Psoas muscle (tissue), 8 donors: ENCODE results near the gene TJP2. TPM values are rescaled to one million over a fixed set of nuclear protein-coding genes. Genes with fewer than 3 reads are reported as not detected.

Source experiments
- ATAC-seq, 4 donors: fragments of 200-7000 bp; cut with Tn5 transposase; one replicate each; pipeline ENCODE4 v1.9.1; 2020; ENCODE audit warnings: moderate library complexity in 3 of 4, mild to moderate bottlenecking in 2 of 4
- DNase-seq, 2 donors: peaks; one replicate each; pipeline ENCODE4 v3.0.0-alpha.2; 2020
- H3K27ac ChIP-seq: fragments of 200-600 bp; one replicate; pipeline ENCODE4 v1.8.0; 2022
- H3K27me3 ChIP-seq, 3 donors: fragments of 200-600 bp in 1 of 3; one replicate each; pipeline versions ENCODE4 v1.6.1 to v1.8.0; 2013 to 2022; ENCODE audit warnings: low read length in 2 of 3, mild to moderate bottlenecking in 2 of 3, moderate library complexity in 1 of 3; ENCODE audit not compliant: insufficient read depth in 3 of 3
- H3K36me3 ChIP-seq, 2 donors: fragments of 200-600 bp in 1 of 2; one replicate each; pipeline versions ENCODE4 v1.6.1 to v1.8.0; 2013 to 2022; ENCODE audit warnings: low read depth in 1 of 2, mild to moderate bottlenecking in 1 of 2, moderate library complexity in 1 of 2; ENCODE audit not compliant: insufficient read depth in 1 of 2
- H3K4me1 ChIP-seq: fragments of 200-600 bp; one replicate; pipeline ENCODE4 v1.8.0; 2022
- H3K4me3 ChIP-seq: fragments of 200-600 bp; one replicate; pipeline ENCODE4 v1.8.0; 2022; ENCODE audit warnings: mild to moderate bottlenecking
- H3K9me3 ChIP-seq: fragments of 200-600 bp; one replicate; pipeline ENCODE4 v1.8.0; 2022
- CTCF ChIP-seq: fragments of 200-600 bp; IDR thresholded peaks from one replicate; pipeline ENCODE4 v1.8.0; 2022; ENCODE audit warnings: antibody characterized with exemption
- WGBS, 3 donors: extraction: QIAGEN DNeasy Blood & Tissue Kit; methylation state at CpG; one replicate each; pipeline versions ENCODE4 v1.1.6 to v1.1.7; 2013; 5-methylcytosine and 5-hydroxymethylcytosine counted together
- intact Hi-C, 2 donors: fragments of 100-400 bp; cut with DNase I; formaldehyde crosslinking; loops; one replicate each; pipeline versions ENCODE4 v1.11.0 to v1.14.2; 2022
- polyA plus RNA-seq, 3 donors: library from polyadenylated mRNA; stranded (reverse); fragments of 200-250 nt; gene quantifications; one replicate each; pipeline ENCODE4 v1.2.3, GENCODE V29; 2013
- total RNA-seq, 4 donors: library from RNA; stranded (reverse); fragmentation: NEBNext Ultra II Directional in 2 of 4; extraction: Animal tissue kit (Norgen Biotek cat#: 25700) in 2 of 4; gene quantifications; one replicate each; pipeline versions ENCODE4 v1.2.1 to v1.2.4, GENCODE V29; 2021 to 2023
- donor health status: healthy with polysubstance abuse.
- donor health status: DM: no; HTN: no; CAD: no; lungs with moderate emphysema.
- donor health status: Bipolar disorder and iron deficiency.
- donor health status: healthy.
- donor health status: DM: yes; HTN: yes; CAD: no.
- donor health status: DM: no; HTN: no; CAD: no.
- donor health status: DM: no; HTN: no; CAD: no.
- donor health status: DM: yes; HTN: yes; CAD: no.

TJP2 gene
- total and polyA plus RNA-seq, 7 donors: 6.6 to 25.1 (median 14.8) TPM

GRCh38 chr9:69178583-69179011 is 4.5 kb downstream of the TJP2 start:
- no peak overlapping the region for H3K4me3 ChIP-seq
- H3K27ac ChIP-seq: no peak overlapping the region
- no peak for TF ChIP-seq CTCF
- intact Hi-C loops: loop anchor here in 1 of 2 donors (5.0 kb wide), 1 partner anchor 41 kb away; no protein-coding TSS in a partner anchor
- DNase-seq (no peak), ATAC-seq (no peak)
- no peaks in the 10 kb centered on the region for H3K27me3 ChIP-seq
- 46 to 64% (median 62%) methylated on average over 3 of the region's 3 CpGs for WGBS, 3 donors
- no peaks in the 10 kb centered on the region for H3K9me3 ChIP-seq
- H3K4me1 ChIP-seq: peaks cover 23% of the 10 kb centered on the region
- H3K36me3 ChIP-seq: no peaks in the 10 kb centered on the region

- no peak for ATAC-seq
- Histone ChIP-seq H3K4me1 (peaks cover 23% of the 10 kb centered on the region), H3K9me3 (no peaks in the 10 kb centered on the region), H3K27ac (no peak overlapping the region), H3K27me3 (no peaks in the 10 kb centered on the region), H3K36me3 (no peaks in the 10 kb centered on the region), H3K4me3 (no peak overlapping the region)
- intact Hi-C loops: loop anchor here in 1 of 2 donors (5.0 kb wide), 1 partner anchor 42 kb away; no protein-coding TSS in a partner anchor
- 67 to 76% (median 69%) methylated on average over 2 of the region's 2 CpGs for WGBS, 3 donors
- DNase-seq: no peak
- TF ChIP-seq CTCF: no peak
Measured at GRCh38 chr9:69179037-69179436, 5.0 kb downstream of the TJP2 start.

- intact Hi-C loops: no loop called here
Measured at GRCh38 chr9:69180200-69180599, 6.1 kb downstream of the TJP2 start.

GRCh38 chr9:69180670-69181069 is 6.6 kb downstream of the TJP2 start:
- H3K4me3 ChIP-seq: no peak overlapping the region
- peak overlapping the region; percentile 51 for H3K27ac ChIP-seq
- no peak for TF ChIP-seq CTCF
- intact Hi-C loops: no loop called here
- DNase-seq (no peak), ATAC-seq (peak; percentile 40 to 77 (median 69))
- WGBS, 3 donors: 43 to 53% (median 52%) methylated on average over 2 of the region's 2 CpGs
- no peaks in the 10 kb centered on the region for H3K36me3 ChIP-seq
- no peaks in the 10 kb centered on the region for H3K27me3 ChIP-seq
- H3K9me3 ChIP-seq: no peaks in the 10 kb centered on the region
- peaks cover 17% of the 10 kb centered on the region for H3K4me1 ChIP-seq

More at GRCh38 chr9:69180200-69180599, 6.1 kb downstream of the TJP2 start:
- ATAC-seq: no peak
- Histone ChIP-seq H3K4me3 (no peak overlapping the region), H3K9me3 (no peaks in the 10 kb centered on the region), H3K27ac (peak overlapping the region; percentile 51), H3K27me3 (no peaks in the 10 kb centered on the region), H3K4me1 (peaks cover 22% of the 10 kb centered on the region), H3K36me3 (no peaks in the 10 kb centered on the region)
- 83 to 88% (median 85%) methylated on average over 3 of the region's 3 CpGs for WGBS, 3 donors
- no peak for DNase-seq
- TF ChIP-seq CTCF: no peak

- Histone ChIP-seq H3K9me3 (no peaks in the 10 kb centered on the region), H3K27ac (no peak overlapping the region), H3K27me3 (no peaks in the 10 kb centered on the region), H3K4me3 (no peak overlapping the region), H3K36me3 (no peaks in the 10 kb centered on the region), H3K4me1 (peaks cover 25% of the 10 kb centered on the region)
- TF ChIP-seq CTCF: no peak
- no peak for DNase-seq
- no peak for ATAC-seq
- 67 to 72% (median 69%) methylated on average over 4 of the region's 4 CpGs for WGBS, 3 donors
- intact Hi-C loops: no loop called here
Measured at GRCh38 chr9:69181908-69182353, 7.9 kb downstream of the TJP2 start.
